H1 (cell line): Measurements from ENCODE around the gene MAP1LC3A. TPM values are rescaled to one million over a fixed set of nuclear protein-coding genes. Genes with fewer than 3 reads are reported as not detected.

Source experiments
- CTCF ChIA-PET: fragments of 300-600 bp; sonication (Branson Sonifier 250); formaldehyde crosslinking; loops from one replicate; lab custom pipeline; 2021; ENCODE audit not compliant: partially characterized antibody; lab: Charles Lee
- POLR2A ChIA-PET: fragments of 300-600 bp; sonication (Branson Sonifier 250); formaldehyde crosslinking; loops from one replicate; lab custom pipeline; 2021; ENCODE audit warnings: inconsistent platforms; ENCODE audit not compliant: partially characterized antibody; lab: Charles Lee
- DNase-seq, 2 experiments: peaks; one replicate each; pipeline versions ENCODE4 v3.0.0 to v3.0.0-alpha.2; 2010 to 2022; ENCODE audit warnings: low spot score in 2 of 2, low read depth in 1 of 2, mixed read lengths in 1 of 2
- FAIRE-seq: peaks from 2 replicates; lab custom pipeline; 2011; peaks lifted over from hg19 to GRCh38; lab: Jason Lieb, UNC
- H2AFZ ChIP-seq: 2 replicates; pipeline ENCODE4 v1.8.1; 2012; ENCODE audit warnings: low read length, inconsistent platforms
- H2AK5ac ChIP-seq: 2 replicates; pipeline ENCODE4 v1.6.1; 2013; ENCODE audit warnings: low read depth, low read length
- H2BK120ac ChIP-seq: replicated peaks from 2 replicates; pipeline ENCODE3; 2013; ENCODE audit warnings: low read depth, low read length, inconsistent platforms
- H2BK12ac ChIP-seq: 2 replicates; pipeline ENCODE4 v1.6.1; 2013; ENCODE audit warnings: low read depth, low read length
- H2BK15ac ChIP-seq: 2 replicates; pipeline ENCODE4 v1.6.1; 2013; ENCODE audit warnings: low read length
- H2BK20ac ChIP-seq: 2 replicates; pipeline ENCODE4 v1.6.1; 2013; ENCODE audit warnings: low read length
- H2BK5ac ChIP-seq: 2 replicates; pipeline ENCODE4 v1.6.1; 2013; ENCODE audit warnings: low read depth, low read length
- H3K14ac ChIP-seq: 2 replicates; pipeline ENCODE4 v1.6.1; 2013; ENCODE audit warnings: inconsistent platforms; ENCODE audit not compliant: insufficient read length
- H3K18ac ChIP-seq: 2 replicates; pipeline ENCODE4 v1.6.1; 2013; ENCODE audit warnings: low read length; ENCODE audit errors: extremely low read depth
- H3K23ac ChIP-seq: 2 replicates; pipeline ENCODE4 v1.6.1; 2013; ENCODE audit warnings: inconsistent platforms; ENCODE audit not compliant: insufficient read length
- H3K23me2 ChIP-seq: 2 replicates; pipeline ENCODE4 v1.6.1; 2013; ENCODE audit warnings: low read depth, low read length
- H3K27ac ChIP-seq: 2 replicates; pipeline ENCODE4 v1.6.1; 2011; ENCODE audit warnings: low read depth, low read length, inconsistent platforms
- H3K27me3 ChIP-seq, 4 experiments: replicated peaks in 1 of 4; 1 replicate in 1 of 4; 2 replicates in 3 of 4; pipeline versions ENCODE4 v1.6.1 to v1.8.1; 2011 to 2013; ENCODE audit warnings: low read length in 3 of 4, mild to moderate bottlenecking in 3 of 4, inconsistent platforms in 2 of 4, mixed read lengths in 2 of 4, moderate library complexity in 1 of 4; ENCODE audit not compliant: control insufficient read depth in 3 of 4, insufficient read depth in 3 of 4; ENCODE audit errors: extremely low read depth in 1 of 4
- H3K36me3 ChIP-seq, 4 experiments: 2 replicates each; pipeline versions ENCODE4 v1.6.1 to v1.8.1; 2011 to 2013; ENCODE audit warnings: mild to moderate bottlenecking in 4 of 4, low read length in 3 of 4, moderate library complexity in 2 of 4, control low read depth in 1 of 4, inconsistent platforms in 1 of 4; ENCODE audit not compliant: insufficient read depth in 4 of 4, control insufficient read depth in 2 of 4
- H3K4ac ChIP-seq: replicated peaks from 2 replicates; pipeline ENCODE3; 2013; ENCODE audit warnings: low read length, low read depth, mixed read lengths, inconsistent platforms; ENCODE audit not compliant: insufficient read length
- H3K4me1 ChIP-seq, 4 experiments: replicated peaks in 1 of 4; 1 replicate in 1 of 4; 2 replicates in 3 of 4; pipeline versions ENCODE4 v1.6.1 to v1.8.1; 2011 to 2013; ENCODE audit warnings: low read length in 3 of 4, inconsistent platforms in 2 of 4, mixed read lengths in 1 of 4; ENCODE audit not compliant: insufficient read depth in 4 of 4, control insufficient read depth in 3 of 4
- H3K4me2 ChIP-seq, 2 experiments: 2 replicates each; pipeline versions ENCODE4 v1.6.1 to v1.8.1; 2011 to 2013; ENCODE audit warnings: low read depth in 2 of 2, low read length in 2 of 2, control low read depth in 1 of 2, inconsistent platforms in 1 of 2, mild to moderate bottlenecking in 1 of 2; ENCODE audit not compliant: insufficient read depth in 1 of 2
- H3K4me3 ChIP-seq, 4 experiments: fragments of 200-600, 300-600 bp in 1 of 4; sonication (generic), shearing (Covaris generic), sonication (Bioruptor Twin) in 1 of 4; 2 replicates each; pipeline versions ENCODE4 v1.5.1 to v1.8.1; 2011 to 2016; ENCODE audit warnings: low read length in 4 of 4, low read depth in 3 of 4, control low read depth in 2 of 4, inconsistent platforms in 2 of 4, mild to moderate bottlenecking in 2 of 4, mixed read lengths in 1 of 4, moderate library complexity in 1 of 4; ENCODE audit not compliant: insufficient read depth in 2 of 4; ENCODE audit errors: extremely low read depth in 1 of 4
- H3K56ac ChIP-seq: replicated peaks from 2 replicates; pipeline ENCODE3; 2013; ENCODE audit warnings: low read depth, mild to moderate bottlenecking, mixed read lengths, low read length, inconsistent platforms; ENCODE audit not compliant: insufficient read length
- H3K79me1 ChIP-seq: 2 replicates; pipeline ENCODE4 v1.6.1; 2013; ENCODE audit warnings: low read depth, low read length, control low read depth
- H3K79me2 ChIP-seq, 2 experiments: 2 replicates each; pipeline versions ENCODE4 v1.6.1 to v1.8.1; 2012 to 2013; ENCODE audit warnings: low read length in 2 of 2, mild to moderate bottlenecking in 2 of 2, inconsistent platforms in 1 of 2; ENCODE audit not compliant: insufficient read depth in 2 of 2, control insufficient read depth in 1 of 2
- H3K9ac ChIP-seq, 4 experiments: replicated peaks in 1 of 4; 1 replicate in 1 of 4; 2 replicates in 3 of 4; pipeline versions ENCODE4 v1.6.1 to v1.8.1; 2011 to 2013; ENCODE audit warnings: low read depth in 3 of 4, low read length in 3 of 4, control low read depth in 2 of 4, mild to moderate bottlenecking in 2 of 4, moderate library complexity in 2 of 4, inconsistent platforms in 1 of 4; ENCODE audit errors: extremely low read depth in 1 of 4
- H3K9me3 ChIP-seq, 2 experiments: 2 replicates each; pipeline versions ENCODE4 v1.6.1 to v1.8.1; 2012 to 2013; ENCODE audit warnings: mild to moderate bottlenecking in 2 of 2, moderate library complexity in 2 of 2, control low read depth in 1 of 2, inconsistent platforms in 1 of 2, low read depth in 1 of 2, low read length in 1 of 2, mixed read lengths in 1 of 2; ENCODE audit not compliant: insufficient read depth in 2 of 2
- H4K20me1 ChIP-seq, 2 experiments: replicated peaks in 1 of 2; 2 replicates each; pipeline versions ENCODE3 to v1.8.1; 2011 to 2013; ENCODE audit warnings: inconsistent platforms in 2 of 2, low read length in 2 of 2, mild to moderate bottlenecking in 1 of 2; ENCODE audit not compliant: insufficient read depth in 2 of 2, control insufficient read depth in 1 of 2
- H4K5ac ChIP-seq: 2 replicates; pipeline ENCODE4 v1.6.1; 2013; ENCODE audit warnings: low read length, low read depth, mixed read lengths, inconsistent platforms; ENCODE audit not compliant: insufficient read length
- H4K8ac ChIP-seq: 2 replicates; pipeline ENCODE4 v1.8.0; 2013; ENCODE audit warnings: mild to moderate bottlenecking, moderate library complexity, low read length, inconsistent platforms; ENCODE audit not compliant: insufficient read depth; ENCODE audit errors: extremely low read depth
- H4K91ac ChIP-seq: replicated peaks from 2 replicates; pipeline ENCODE3; 2013; ENCODE audit warnings: low read length, mixed read lengths, inconsistent platforms; ENCODE audit not compliant: insufficient read length
- CEBPB ChIP-seq: IDR thresholded peaks from 2 replicates; pipeline ENCODE4 v1.6.1; 2012; ENCODE audit warnings: low read depth, low read length
- GABPA ChIP-seq: IDR thresholded peaks from 2 replicates; pipeline ENCODE4 v1.6.1; 2011; ENCODE audit warnings: mild to moderate bottlenecking, low read length, moderate library complexity, borderline replicate concordance; ENCODE audit not compliant: insufficient read depth
- KDM1A ChIP-seq: fragments of 200-600, 300-600 bp; sonication (generic); IDR thresholded peaks from 2 replicates; pipeline ENCODE4 v1.7.1; 2016; ENCODE audit warnings: mild to moderate bottlenecking, low read length, borderline replicate concordance
- RFX5 ChIP-seq: IDR thresholded peaks from 2 replicates; pipeline ENCODE4 v1.6.1; 2011; ENCODE audit warnings: low read depth, low read length, improper control_type of control experiment, borderline replicate concordance
- WGBS, 2 experiments: shearing (Covaris generic) in 1 of 2; methylation state at CpG; one replicate each; pipeline versions ENCODE4 v1.1.6 to v1.1.7; 2013 to 2015; ENCODE audit warnings: low lambda C conversion rate in 2 of 2, mixed read lengths in 2 of 2, inconsistent platforms in 1 of 2, low coverage in 1 of 2, missing lambda C conversion rate in 1 of 2; ENCODE audit not compliant: insufficient replicate concordance in 2 of 2, insufficient coverage in 1 of 2, insufficient read length in 1 of 2; ENCODE audit errors: extremely low coverage in 1 of 2, missing lambda C conversion rate in 1 of 2; 5-methylcytosine and 5-hydroxymethylcytosine counted together
- polyA plus RNA-seq, 7 experiments: library from polyadenylated mRNA; depleted of rRNA in 3 of 7; stranded (reverse) in 5 of 7; unstranded in 2 of 7; fragments of >200 nt in 5 of 7; fragments of 200-250 nt in 2 of 7; gene quantifications; 1 replicate in 5 of 7; 2 replicates in 1 of 7; 4 replicates in 1 of 7; pipeline versions ENCODE4 v1.2.1 to v1.2.3, GENCODE V29; 2011 to 2013; ENCODE audit warnings: missing spikeins in 2 of 7, mixed read lengths in 2 of 7
- total RNA-seq: library from RNA; stranded (reverse); fragmentation: NEBNext Ultra II Directional; extraction: Animal tissue kit (Norgen Biotek cat#: 25700); gene quantifications from 2 replicates; pipeline ENCODE4 v1.2.1, GENCODE V29; 2021

Gene MAP1LC3A
- total and polyA plus RNA-seq, 2 of the 8 experiments (the other 6 are each of a cell fraction or from before 2014, with no cell fraction given), result 5.0 to 6.1 TPM

- CTCF ChIA-PET, result interaction anchor here (0.6 to 1.3 kb wide), 2 partner anchors 14 to 153 kb away, joined by 3 to 5 read pairs; no protein-coding TSS in a partner anchor
- Histone ChIP-seq H3K27me3 (peaks cover 0 to 2% (median 0%) of the 10 kb centered on the region in 4 experiments; a peak in 1 of 7 replicates), H3K9ac (no peak overlapping the region; a peak in 1 of 7 replicates), H3K4me1 (peaks cover 0 to 9% (median 0%) of the 10 kb centered on the region in 4 experiments; a peak in 4 of 7 replicates), H3K9me3 (no peaks in the 10 kb centered on the region), H4K8ac (no peak overlapping the region), H3K36me3 (no peaks in the 10 kb centered on the region), H3K18ac (no peak overlapping the region), H4K91ac (no peak overlapping the region), H2BK5ac (no peak overlapping the region), H2BK20ac (no peak overlapping the region), H2AFZ (no peak overlapping the region), H3K23me2 (peaks cover 3% of the 10 kb centered on the region; the same call in 1 of the 2 replicates), H3K79me1 (no peaks in the 10 kb centered on the region), H3K23ac (no peak overlapping the region), H3K27ac (no peak overlapping the region), H2AK5ac (no peak overlapping the region), H3K56ac (no peak overlapping the region), H4K20me1 (no peaks in the 10 kb centered on the region), H2BK15ac (no peak overlapping the region), H3K79me2 (no peaks in the 10 kb centered on the region), H2BK120ac (no peak overlapping the region), H4K5ac (no peak overlapping the region), H3K4me2 (no peak overlapping the region), H3K14ac (no peak overlapping the region), H2BK12ac (no peak overlapping the region), H3K4ac (no peak overlapping the region), H3K4me3 (no peak overlapping the region)
- TF ChIP-seq CEBPB (no peak), KDM1A (no peak), GABPA (no peak), RFX5 (no peak)
- POLR2A ChIA-PET, result no interaction called here
- no peak for DNase-seq
- no peak for FAIRE-seq
- 77% methylated on average over 4 of the region's 4 CpGs; no CpG with 5 or more reads in 1 of the 2 experiments for WGBS, 2 experiments
Measured at GRCh38 chr20:34553366-34553867, 5.1 kb upstream of the MAP1LC3A start.
